Esophagus (tissue), 2 donors: ENCODE results near the gene AIFM3. TPM values are rescaled to one million over a fixed set of nuclear protein-coding genes. Genes with fewer than 3 reads are reported as not detected.

Experiments
- H3K27ac ChIP-seq, 2 donors: one replicate each; pipeline ENCODE4 v1.5.1; 2013; ENCODE audit warnings: low read depth in 2 of 2, mild to moderate bottlenecking in 2 of 2, inconsistent platforms in 1 of 2, low read length in 1 of 2, moderate library complexity in 1 of 2
- H3K27me3 ChIP-seq, 2 donors: one replicate each; pipeline ENCODE4 v1.6.1; 2013; ENCODE audit warnings: low read length in 2 of 2, control low read depth in 1 of 2, mild to moderate bottlenecking in 1 of 2; ENCODE audit not compliant: insufficient read depth in 2 of 2, control insufficient read depth in 1 of 2
- H3K36me3 ChIP-seq, 2 donors: one replicate each; pipeline ENCODE4 v1.6.1; 2013; ENCODE audit warnings: low read length in 1 of 2; ENCODE audit not compliant: control insufficient read depth in 2 of 2, insufficient read depth in 2 of 2
- H3K4me1 ChIP-seq, 2 donors: one replicate each; pipeline ENCODE4 v1.6.1; 2013; ENCODE audit warnings: low read length in 1 of 2; ENCODE audit not compliant: control insufficient read depth in 2 of 2, insufficient read depth in 2 of 2
- H3K4me3 ChIP-seq, 2 donors: one replicate each; pipeline ENCODE4 v1.5.1; 2013; ENCODE audit warnings: low read length in 2 of 2, mild to moderate bottlenecking in 2 of 2, low read depth in 1 of 2, moderate library complexity in 1 of 2
- H3K9me3 ChIP-seq, 2 donors: one replicate each; pipeline ENCODE4 v1.6.1; 2013; ENCODE audit warnings: mild to moderate bottlenecking in 2 of 2, low read depth in 1 of 2, low read length in 1 of 2, moderate library complexity in 1 of 2; ENCODE audit not compliant: control insufficient read depth in 2 of 2, insufficient read depth in 1 of 2
- WGBS, 2 donors: extraction: QIAGEN DNeasy Blood & Tissue Kit; methylation state at CpG; one replicate each; pipeline ENCODE4 v1.1.7; 2013; 5-methylcytosine and 5-hydroxymethylcytosine counted together
- polyA plus RNA-seq, 2 donors: library from polyadenylated mRNA; stranded (reverse); fragments of 200-250 nt; gene quantifications; one replicate each; pipeline ENCODE4 v1.2.3, GENCODE V29; 2013
- donor health status: healthy with polysubstance abuse.
- donor health status: Bipolar disorder and iron deficiency.

Gene AIFM3
- polyA plus RNA-seq, 2 donors = 1.1 to 1.7 TPM

DNA sequence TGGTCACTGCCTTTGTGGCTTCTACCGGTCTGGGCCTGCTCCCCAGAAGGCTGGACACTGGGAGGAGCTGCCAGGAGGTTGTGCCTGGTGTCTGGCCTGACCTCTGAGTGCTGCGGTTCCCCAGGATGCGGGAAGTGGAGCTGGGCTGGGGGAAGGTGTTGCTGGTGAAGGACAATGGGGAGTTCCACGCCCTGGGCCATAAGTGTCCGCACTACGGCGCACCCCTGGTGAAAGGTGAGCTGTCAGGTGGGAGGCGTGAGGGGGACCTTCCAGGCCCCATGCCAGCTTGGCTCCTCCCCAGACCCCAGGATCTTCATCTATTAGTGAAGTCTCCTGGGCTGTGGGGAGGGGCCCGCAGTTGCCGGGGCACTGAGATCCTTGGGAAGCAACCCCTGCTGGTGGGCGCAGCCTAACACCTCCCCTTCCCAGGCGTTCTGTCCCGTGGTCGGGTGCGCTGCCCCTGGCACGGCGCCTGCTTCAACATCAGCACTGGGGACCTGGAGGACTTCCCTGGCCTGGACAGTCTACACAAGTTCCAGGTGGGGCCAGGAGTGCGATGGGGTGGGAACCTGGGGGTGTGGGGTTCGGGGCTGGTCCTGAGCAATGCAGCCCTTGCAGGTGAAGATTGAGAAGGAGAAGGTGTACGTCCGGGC, 6.7 kb downstream of the AIFM3 start:
- Histone ChIP-seq H3K4me1 (no peaks in the 10 kb centered on the region), H3K27me3 (no peaks in the 10 kb centered on the region), H3K36me3 (no peaks in the 10 kb centered on the region), H3K9me3 (no peaks in the 10 kb centered on the region), H3K4me3 (no peak overlapping the region), H3K27ac (no peak overlapping the region)
- WGBS, 2 donors = 58 to 60% methylated on average over 21 of the region's 21 CpGs

DNA sequence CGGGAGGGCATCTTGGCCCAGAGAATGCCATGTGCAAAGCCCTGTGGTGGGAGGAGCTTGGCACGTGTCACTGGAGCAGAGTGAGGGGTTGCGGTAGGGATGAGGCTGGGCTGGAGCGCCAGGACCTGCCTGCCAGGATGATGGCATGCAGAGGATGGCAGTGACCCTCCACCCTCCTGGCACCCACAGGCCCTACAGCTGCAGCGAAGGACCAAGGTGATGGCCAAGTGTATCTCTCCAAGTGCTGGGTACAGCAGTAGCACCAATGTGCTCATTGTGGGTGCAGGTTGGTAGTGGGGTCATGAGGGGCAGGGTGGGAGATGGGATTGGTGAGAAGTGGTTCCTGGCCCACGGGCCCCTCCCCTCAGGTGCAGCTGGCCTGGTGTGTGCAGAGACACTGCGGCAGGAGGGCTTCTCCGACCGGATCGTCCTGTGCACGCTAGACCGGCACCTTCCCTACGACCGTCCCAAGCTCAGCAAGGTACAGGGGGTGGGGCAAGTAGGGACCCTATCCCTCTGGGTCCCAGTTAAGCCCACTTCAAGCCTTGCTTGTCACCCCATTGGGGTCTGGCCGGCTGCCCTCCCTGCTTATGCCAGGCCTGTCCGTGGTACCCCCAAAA, 7.4 kb downstream of the AIFM3 start:
- no peak overlapping the region for H3K4me3 ChIP-seq
- 76 to 79% methylated on average over 15 to 16 of the region's 16 CpGs for WGBS, 2 donors
- no peaks in the 10 kb centered on the region for H3K27me3 ChIP-seq
- no peak overlapping the region for H3K27ac ChIP-seq
- H3K9me3 ChIP-seq = no peaks in the 10 kb centered on the region
- H3K4me1 ChIP-seq = no peaks in the 10 kb centered on the region
- H3K36me3 ChIP-seq = no peaks in the 10 kb centered on the region

- no peaks in the 10 kb centered on the region for H3K27me3 ChIP-seq
- WGBS, 2 donors = 78 to 80% methylated on average over 14 of the region's 14 CpGs
- H3K4me1 ChIP-seq = peaks cover 5 to 12% of the 10 kb centered on the region in 2 donors
- no peaks in the 10 kb centered on the region for H3K36me3 ChIP-seq
- no peaks in the 10 kb centered on the region for H3K9me3 ChIP-seq
- no peak overlapping the region for H3K27ac ChIP-seq
- no peak overlapping the region for H3K4me3 ChIP-seq
These were observed 8.7 kb downstream of the AIFM3 start for GRCh38 chr22:20975541-20976290.

GRCh38 chr22:20976291-20976877, 9.3 kb downstream of the AIFM3 start:
- 76 to 78% methylated on average over 20 to 24 of the region's 24 CpGs for WGBS, 2 donors

GRCh38 chr22:20977019-20977418, 10.0 kb downstream of the AIFM3 start:
- Histone ChIP-seq H3K4me1 (peaks cover 5 to 18% of the 10 kb centered on the region in 2 donors), H3K27ac (no peak overlapping the region), H3K36me3 (no peaks in the 10 kb centered on the region), H3K9me3 (no peaks in the 10 kb centered on the region), H3K4me3 (no peak overlapping the region), H3K27me3 (no peaks in the 10 kb centered on the region)
- 74 to 75% methylated on average over 11 of the region's 11 CpGs for WGBS, 2 donors

More at GRCh38 chr22:20976291-20976877, 9.3 kb downstream of the AIFM3 start:
- H3K36me3 ChIP-seq = no peaks in the 10 kb centered on the region
- H3K27ac ChIP-seq = no peak overlapping the region
- no peak overlapping the region for H3K4me3 ChIP-seq
- peaks cover 5 to 17% of the 10 kb centered on the region in 2 donors for H3K4me1 ChIP-seq
- H3K9me3 ChIP-seq = no peaks in the 10 kb centered on the region
- no peaks in the 10 kb centered on the region for H3K27me3 ChIP-seq

DNA sequence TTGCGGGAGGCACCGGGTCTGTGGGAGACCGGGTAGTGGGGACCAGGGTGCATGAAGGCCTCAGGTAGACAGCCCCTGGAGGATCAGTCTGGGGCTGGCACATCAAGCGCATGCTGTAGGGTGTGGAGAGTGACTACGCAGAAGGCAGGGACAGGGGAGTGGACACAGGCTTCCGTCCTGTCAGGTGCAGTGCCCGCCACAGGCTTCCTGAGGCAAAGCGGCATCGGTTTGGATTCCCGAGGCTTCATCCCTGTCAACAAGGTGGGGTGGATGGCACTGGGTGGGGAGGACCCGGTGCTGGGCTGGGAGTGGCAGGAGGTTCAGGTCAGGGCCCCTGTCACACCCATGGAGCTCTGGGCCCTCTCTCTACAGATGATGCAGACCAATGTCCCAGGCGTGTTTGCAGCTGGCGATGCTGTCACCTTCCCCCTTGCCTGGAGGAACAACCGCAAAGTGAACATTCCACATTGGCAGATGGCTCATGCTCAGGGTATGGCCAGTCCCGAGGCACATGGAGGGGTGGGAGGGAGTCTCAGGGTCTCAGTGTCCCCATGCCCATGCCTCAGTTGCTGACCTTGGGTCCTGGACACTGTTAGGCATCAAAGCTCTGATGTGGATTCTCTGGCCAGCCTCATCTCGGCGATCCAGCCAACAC, 10.6 kb downstream of the AIFM3 start:
- WGBS, 2 donors = 83 to 86% methylated on average over 17 of the region's 17 CpGs
- no peaks in the 10 kb centered on the region for H3K27me3 ChIP-seq

GRCh38 chr22:20978419-20978818, 11.4 kb downstream of the AIFM3 start:
- H3K4me3 ChIP-seq = no peak overlapping the region
- peaks cover 10 to 24% of the 10 kb centered on the region in 2 donors for H3K4me1 ChIP-seq
- no peaks in the 10 kb centered on the region for H3K36me3 ChIP-seq
- WGBS, 2 donors = 83 to 93% methylated on average over 2 of the region's 2 CpGs
- H3K27ac ChIP-seq = no peak overlapping the region
- H3K27me3 ChIP-seq = no peaks in the 10 kb centered on the region
- no peaks in the 10 kb centered on the region for H3K9me3 ChIP-seq

More for the DNA sequence above, 10.6 kb downstream of the AIFM3 start:
- H3K4me3 ChIP-seq = no peak overlapping the region
- no peaks in the 10 kb centered on the region for H3K9me3 ChIP-seq
- no peak overlapping the region for H3K27ac ChIP-seq
- H3K36me3 ChIP-seq = no peaks in the 10 kb centered on the region
- H3K4me1 ChIP-seq = peaks cover 5 to 18% of the 10 kb centered on the region in 2 donors

GRCh38 chr22:20979243-20979809, 12.3 kb downstream of the AIFM3 start:
- H3K9me3 ChIP-seq = no peaks in the 10 kb centered on the region
- peak overlapping the region in 1 of 2 donors; percentile 26 for H3K27ac ChIP-seq
- WGBS, 2 donors = 13 to 15% methylated on average over 36 to 39 of the region's 39 CpGs
- peak overlapping the region; percentile 3 to 16 for H3K4me3 ChIP-seq
- H3K4me1 ChIP-seq = peaks cover 10 to 25% of the 10 kb centered on the region in 2 donors
- no peaks in the 10 kb centered on the region for H3K27me3 ChIP-seq
- H3K36me3 ChIP-seq = peaks cover 0 to 4% of the 10 kb centered on the region in 2 donors
